Jurkat, Clone E6-1 (cell line): ENCODE measurements around the gene EFCAB13.
A peak's percentile ranks its signal among the peaks of the same experiment; 100 is the strongest.

Source experiments
- DNase-seq: peaks from one replicate; pipeline ENCODE4 v3.0.0-alpha.2; 2011; ENCODE audit warnings: low read depth, low spot score
- H3K4me3 ChIP-seq: 2 replicates; pipeline ENCODE4 v1.5.1; 2011; ENCODE audit warnings: mild to moderate bottlenecking, low read length, control low read depth, moderate library complexity

EFCAB13 gene

DNA sequence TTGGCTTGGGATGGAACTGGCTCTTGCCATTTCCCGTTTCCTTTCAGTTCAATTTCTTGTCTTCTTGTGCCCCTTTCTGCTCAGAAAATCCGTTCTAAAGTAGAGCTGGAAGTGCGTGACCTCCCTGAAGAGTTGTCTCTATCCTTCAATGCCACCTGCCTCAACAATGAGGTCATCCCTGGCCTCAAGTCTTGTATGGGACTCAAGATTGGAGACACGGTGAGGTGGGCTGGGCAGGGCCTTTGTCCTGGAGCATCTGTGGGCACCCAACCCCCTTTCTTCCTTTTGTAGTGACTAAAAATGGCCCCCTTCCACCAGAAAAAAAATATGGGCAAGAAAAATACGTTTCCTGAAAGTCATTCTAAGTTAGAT is 32.9 kb upstream of the EFCAB13 start:
- H3K4me3 ChIP-seq = no peak overlapping the region
- DNase-seq = no peak

- H3K4me3 ChIP-seq = no peak overlapping the region
- DNase-seq = no peak
These were observed 32.4 kb upstream of the EFCAB13 start for GRCh38 chr17:47291242-47291873.

DNA sequence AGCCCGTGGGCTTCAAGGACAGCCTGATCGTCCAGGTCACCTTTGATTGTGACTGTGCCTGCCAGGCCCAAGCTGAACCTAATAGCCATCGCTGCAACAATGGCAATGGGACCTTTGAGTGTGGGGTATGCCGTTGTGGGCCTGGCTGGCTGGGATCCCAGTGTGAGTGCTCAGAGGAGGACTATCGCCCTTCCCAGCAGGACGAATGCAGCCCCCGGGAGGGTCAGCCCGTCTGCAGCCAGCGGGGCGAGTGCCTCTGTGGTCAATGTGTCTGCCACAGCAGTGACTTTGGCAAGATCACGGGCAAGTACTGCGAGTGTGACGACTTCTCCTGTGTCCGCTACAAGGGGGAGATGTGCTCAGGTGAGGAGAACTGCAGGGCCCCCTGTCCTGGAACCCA is 31.5 kb upstream of the EFCAB13 start:
- no peak for DNase-seq
- H3K4me3 ChIP-seq = no peak overlapping the region

- no peak overlapping the region for H3K4me3 ChIP-seq
- no peak for DNase-seq
These were observed 28.5 kb upstream of the EFCAB13 start for GRCh38 chr17:47295037-47295873.

DNA sequence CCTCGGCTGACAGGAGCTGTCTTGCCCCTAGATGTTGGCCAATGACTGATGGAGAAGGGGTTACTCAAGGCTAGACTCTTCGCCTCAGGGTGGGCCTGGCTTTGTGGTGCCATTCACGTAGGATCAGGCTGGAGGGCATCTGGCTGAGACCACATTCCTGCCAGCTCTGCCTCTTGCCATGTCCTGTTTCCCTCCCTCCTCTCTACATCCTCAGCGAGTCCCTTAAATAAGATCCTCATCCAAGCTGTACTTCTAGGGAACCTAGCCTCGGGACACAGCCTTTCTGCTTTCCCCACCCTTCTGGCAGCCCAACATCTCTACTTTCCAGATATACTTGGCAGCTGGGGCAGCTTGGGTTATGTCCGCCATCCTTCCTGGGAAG is 27.9 kb upstream of the EFCAB13 start:
- no peak overlapping the region for H3K4me3 ChIP-seq
- DNase-seq = no peak

DNA sequence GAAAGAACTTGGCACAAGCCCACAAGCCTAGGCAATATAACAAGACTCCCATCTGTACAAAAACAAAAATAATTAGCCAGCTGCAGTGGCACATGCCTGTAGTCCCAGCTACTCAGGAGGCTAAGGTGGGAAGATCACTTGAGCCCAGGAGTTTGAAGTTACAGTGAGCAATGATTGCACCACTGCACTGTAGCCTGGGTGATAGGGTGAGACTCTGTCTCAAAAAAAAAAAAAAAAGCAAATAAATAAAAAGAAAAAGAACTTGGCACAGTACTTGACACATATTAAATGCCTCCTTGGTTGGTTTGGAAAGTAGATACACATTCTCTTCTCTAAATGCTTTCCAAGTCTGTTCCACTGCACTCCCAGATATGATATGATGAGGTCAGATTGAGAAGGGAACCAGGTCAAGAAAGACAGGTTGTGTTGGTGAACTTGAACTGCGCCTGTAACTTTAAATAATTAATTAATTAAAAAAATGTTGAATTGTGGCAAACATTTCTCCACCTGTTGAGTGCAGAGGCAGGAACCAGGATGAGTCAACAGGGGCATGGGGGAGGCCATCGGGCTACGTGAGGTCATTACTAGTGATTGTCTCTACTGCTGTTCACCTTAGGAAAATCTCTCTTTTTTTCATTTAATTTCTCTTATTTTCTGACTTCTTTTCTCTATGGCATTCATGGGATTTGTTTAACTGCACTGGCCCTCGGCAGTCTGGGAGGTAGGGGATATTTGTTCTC is 25.9 kb upstream of the EFCAB13 start:
- DNase-seq = no peak
- no peak overlapping the region for H3K4me3 ChIP-seq

DNA sequence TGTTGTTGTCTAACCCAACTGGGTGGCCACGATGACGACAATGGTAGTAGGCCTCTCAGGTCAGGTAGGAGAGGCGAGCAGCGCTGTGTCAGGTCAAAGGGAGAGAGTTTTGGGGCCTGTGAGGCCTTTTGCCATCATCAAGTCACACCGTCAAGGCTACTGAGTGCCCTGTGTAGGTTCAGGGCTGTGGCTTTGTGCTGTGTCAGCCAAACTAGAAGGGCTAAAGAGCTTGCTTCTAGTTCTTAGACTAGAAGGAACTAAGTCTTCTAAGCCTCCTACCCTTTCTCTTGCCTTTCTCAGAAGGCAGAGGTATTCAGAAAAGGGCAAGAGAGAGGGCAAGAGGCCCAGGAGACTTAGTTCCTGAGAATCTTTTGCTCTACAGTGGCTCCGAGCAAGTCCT is 25.0 kb upstream of the EFCAB13 start:
- DNase-seq = no peak
- no peak overlapping the region for H3K4me3 ChIP-seq

DNA sequence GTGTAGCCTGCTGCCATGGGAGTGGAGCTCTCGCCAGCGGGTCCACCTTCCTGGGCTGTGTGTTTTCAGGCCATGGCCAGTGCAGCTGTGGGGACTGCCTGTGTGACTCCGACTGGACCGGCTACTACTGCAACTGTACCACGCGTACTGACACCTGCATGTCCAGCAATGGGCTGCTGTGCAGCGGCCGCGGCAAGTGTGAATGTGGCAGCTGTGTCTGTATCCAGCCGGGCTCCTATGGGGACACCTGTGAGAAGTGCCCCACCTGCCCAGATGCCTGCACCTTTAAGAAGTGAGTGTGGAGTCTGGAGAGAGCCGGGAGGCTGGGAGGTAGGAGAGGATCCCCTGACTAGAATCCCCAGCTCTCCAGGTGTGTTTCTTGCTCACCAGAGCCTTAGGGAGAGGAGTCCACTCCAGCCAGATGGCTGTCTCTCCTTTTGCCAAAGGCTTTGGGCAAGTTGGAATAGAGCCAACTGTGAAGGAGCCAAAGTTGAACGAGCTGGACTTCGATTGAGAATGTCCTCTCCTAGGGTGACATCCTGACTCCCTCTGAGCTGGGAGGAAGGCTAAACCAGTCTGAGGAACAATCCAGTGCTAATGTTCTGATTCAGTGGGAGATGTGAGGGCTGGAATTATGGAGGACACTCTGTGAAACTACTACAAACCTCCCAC is 24.4 kb upstream of the EFCAB13 start:
- H3K4me3 ChIP-seq = no peak overlapping the region
- no peak for DNase-seq

DNA sequence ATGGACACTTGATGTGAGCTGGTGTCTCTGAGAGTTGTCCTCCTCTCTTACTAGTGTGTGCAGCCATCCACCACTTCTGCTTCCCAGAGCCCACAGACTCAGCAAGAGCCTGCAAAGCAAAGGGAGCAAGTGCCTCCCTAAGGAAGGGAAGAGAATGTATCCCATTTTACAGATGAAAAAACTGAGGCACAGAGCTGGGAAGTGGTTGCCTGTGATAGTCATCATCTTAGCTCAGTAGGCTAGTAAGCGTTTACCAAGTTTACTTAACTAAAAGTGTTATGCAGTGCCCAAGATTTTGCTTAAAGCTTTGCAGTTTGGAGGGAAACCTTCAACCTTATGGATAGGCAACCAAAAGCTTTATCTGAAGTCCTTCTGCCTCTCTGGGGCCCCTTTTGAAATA is 23.0 kb upstream of the EFCAB13 start:
- no peak for DNase-seq
- no peak overlapping the region for H3K4me3 ChIP-seq

DNA sequence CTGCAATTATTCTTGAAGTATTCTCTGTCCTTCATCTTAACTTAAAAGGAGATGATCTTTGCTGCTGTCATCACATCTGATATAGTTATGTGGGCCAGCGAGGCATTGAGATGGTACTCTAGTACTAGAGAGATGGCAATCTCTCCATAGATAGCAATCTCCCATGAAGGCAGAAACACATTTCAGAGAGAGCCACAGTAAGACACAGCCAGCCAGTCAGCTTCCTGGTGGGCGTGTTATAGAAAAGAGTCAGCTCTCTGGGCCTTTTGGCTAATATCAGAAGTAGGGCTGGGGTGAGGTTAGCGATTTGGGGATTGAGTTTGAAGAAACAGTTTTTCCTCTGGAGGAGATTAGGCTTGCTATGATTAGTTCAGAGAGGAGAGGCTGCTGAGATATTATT is 22.6 kb upstream of the EFCAB13 start:
- H3K4me3 ChIP-seq = no peak overlapping the region
- no peak for DNase-seq

DNA sequence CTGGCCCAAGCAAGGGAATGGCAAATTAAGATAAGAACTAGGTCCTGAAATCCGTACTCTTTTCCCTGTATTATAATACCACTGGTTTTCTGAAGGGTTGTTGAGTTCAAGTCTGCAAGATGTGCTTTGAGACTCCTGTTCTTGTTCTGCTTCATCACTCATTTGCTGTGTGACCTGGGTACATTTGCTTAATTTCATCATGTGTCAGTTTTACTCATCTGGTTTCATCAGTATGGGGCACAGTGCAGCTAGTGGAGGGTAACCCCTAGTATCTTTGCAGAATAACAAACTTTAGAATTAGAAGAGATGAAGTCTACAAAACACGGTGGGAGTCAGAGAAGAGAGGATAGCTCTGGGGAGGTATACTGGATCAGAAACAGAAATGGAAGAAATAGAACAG is 21.9 kb upstream of the EFCAB13 start:
- DNase-seq = no peak
- H3K4me3 ChIP-seq = no peak overlapping the region

DNA sequence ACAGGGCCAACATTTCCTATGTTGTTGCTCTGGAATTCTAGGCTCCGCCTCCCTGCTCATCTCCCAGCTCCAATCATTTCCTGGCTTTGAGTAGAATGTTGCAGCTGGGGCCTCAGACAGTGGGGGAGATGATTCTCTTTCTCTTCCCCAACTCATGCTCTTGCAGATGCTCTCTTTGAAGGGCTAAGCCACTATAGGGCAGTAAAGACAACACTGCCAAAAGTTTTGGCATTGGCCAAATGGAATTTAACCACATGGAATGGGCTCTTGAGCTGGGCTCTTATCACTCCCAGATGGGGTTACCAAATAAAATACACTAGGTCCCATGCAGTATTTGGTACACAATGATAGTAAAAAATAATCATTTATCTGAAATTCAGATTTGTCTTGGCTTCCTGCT is 19.6 kb upstream of the EFCAB13 start:
- DNase-seq = no peak
- no peak overlapping the region for H3K4me3 ChIP-seq

GRCh38 chr17:47305302-47305923 is 18.3 kb upstream of the EFCAB13 start:
- H3K4me3 ChIP-seq = no peak overlapping the region
- no peak for DNase-seq

GRCh38 chr17:47310186-47310733 is 13.5 kb upstream of the EFCAB13 start:
- DNase-seq = no peak
- no peak overlapping the region for H3K4me3 ChIP-seq

- H3K4me3 ChIP-seq = no peak overlapping the region
- DNase-seq = no peak
These were observed 12.3 kb upstream of the EFCAB13 start for GRCh38 chr17:47311420-47311819.

DNA sequence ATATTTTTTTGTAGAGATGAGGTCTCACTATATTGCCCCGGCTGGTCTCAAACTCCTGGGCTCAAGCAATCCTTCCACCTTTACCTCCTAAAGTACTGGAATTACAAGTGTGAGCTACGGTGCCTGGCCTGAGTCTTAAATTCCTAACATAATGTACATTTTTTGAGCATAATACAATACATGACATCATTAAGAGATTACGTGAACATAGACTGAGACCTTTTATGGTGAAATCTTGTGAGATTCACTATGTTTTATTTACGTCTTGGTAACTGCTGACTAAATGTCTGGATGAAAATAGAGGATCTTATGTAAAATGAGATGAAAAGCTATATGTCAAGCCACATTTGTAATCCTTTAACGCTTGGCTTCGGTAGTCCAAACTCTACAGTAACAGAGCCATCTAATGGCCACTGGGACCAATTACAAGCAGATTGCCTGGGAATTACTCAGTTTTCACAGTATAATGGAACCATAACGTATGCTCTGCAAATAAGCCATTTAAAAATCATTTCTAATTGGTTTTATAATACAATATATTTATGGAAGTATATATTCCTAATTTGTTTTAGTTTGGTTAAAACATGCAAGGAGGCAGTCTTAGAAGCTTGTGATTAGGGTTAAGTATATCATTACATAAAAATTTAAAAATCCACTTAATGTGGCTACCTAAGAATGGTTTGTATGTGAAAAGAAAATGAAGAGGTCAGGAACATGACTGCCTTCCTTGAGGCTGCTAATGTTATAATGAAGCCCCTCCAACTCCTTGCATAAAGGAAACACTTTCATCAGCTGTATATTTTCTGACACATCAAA is 8.1 kb upstream of the EFCAB13 start:
- peak; percentile 69 for DNase-seq
- H3K4me3 ChIP-seq = no peak overlapping the region

- no peak overlapping the region for H3K4me3 ChIP-seq
- DNase-seq = no peak
These were observed 7.4 kb upstream of the EFCAB13 start for GRCh38 chr17:47316311-47316710.

DNA sequence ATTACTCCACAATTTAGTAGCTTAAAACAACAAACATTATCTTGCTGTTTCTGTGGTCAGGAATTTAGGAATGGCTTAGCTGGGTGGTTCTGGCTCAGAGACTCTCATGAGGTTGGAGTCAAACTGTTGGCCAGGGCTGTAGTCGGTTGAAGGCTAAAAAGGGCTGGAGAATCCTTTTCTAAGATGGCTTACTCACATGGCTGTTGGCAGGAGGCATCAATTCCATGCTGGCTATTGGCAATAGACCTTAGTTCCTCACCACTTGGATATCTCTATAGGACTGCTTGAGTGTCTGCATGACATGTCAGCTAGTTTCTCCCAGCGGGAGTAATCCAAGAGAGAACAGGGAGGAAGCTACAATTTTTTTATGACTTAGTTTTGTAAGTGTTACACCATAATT is 6.6 kb upstream of the EFCAB13 start:
- DNase-seq = no peak
- no peak overlapping the region for H3K4me3 ChIP-seq
